Stimulated activated CD8-positive, alpha-beta memory T cell treated with anti-CD3 and anti-CD28 coated beads, Interleukin-4, amount 100 ng/mL, for 24 hours (primary cell): ENCODE data around the gene FAM216A.
"Not testable (repeated sequence)": the region's sequence is repeated elsewhere in the genome, so short reads cannot be mapped to it uniquely, and the experiment has no call there.

ENCODE experiments used
- DNase-seq: peaks from one replicate; pipeline ENCODE4 v3.0.0-alpha.2; 2020; ENCODE audit warnings: low read depth

FAM216A gene, protein sequence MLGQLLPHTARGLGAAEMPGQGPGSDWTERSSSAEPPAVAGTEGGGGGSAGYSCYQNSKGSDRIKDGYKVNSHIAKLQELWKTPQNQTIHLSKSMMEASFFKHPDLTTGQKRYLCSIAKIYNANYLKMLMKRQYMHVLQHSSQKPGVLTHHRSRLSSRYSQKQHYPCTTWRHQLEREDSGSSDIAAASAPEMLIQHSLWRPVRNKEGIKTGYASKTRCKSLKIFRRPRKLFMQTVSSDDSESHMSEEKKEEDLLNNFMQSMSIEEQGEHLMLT

DNA sequence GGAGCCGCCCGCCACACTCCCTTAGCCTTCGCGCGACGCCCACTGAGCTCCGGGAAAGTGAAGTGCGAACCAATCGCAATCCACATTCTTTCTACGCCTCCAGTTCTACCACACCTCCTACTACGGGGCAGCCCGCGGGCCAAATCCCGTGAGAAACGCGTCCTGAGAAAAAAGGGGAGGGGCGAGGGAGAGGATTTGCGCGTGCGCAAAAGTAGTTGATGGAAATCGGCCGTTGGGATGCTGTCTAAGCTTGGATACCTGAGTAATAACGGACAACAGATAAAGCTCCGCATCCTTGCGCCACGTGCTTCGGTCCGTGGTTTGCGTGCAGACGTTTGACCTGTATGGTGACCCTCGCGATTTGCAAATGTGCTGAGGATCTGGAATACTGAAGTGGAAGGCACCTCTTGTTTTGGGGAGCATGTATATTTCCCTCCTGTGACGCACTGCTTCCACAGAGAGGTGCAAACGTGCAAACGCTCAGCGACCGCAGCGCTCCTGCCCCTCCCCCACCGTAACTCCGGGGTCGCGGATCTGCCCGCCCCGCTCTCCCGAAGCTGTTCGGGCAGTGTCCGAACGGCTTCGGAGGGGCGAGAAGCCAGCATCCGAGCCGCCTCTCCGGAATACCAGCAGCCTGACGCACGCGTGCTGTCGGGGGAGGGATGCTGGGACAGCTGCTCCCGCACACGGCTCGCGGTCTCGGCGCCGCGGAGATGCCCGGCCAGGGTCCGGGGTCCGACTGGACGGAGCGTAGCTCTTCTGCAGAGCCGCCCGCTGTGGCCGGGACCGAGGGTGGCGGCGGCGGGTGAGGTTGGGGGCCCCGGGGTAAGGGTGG lies at the start of gene FAM216A, which contains the start of gene GPN3:
TSS of gene FAM216A (plus strand) at position 632 of the 835 bp plus-strand sequence. CDS start at position 663, 31 bp downstream.
TSS of gene GPN3 (minus strand) at position 44 of the 835 bp plus-strand sequence. CDS start 54 bp downstream, outside the sequence.
- peak; percentile 86 for DNase-seq

DNA sequence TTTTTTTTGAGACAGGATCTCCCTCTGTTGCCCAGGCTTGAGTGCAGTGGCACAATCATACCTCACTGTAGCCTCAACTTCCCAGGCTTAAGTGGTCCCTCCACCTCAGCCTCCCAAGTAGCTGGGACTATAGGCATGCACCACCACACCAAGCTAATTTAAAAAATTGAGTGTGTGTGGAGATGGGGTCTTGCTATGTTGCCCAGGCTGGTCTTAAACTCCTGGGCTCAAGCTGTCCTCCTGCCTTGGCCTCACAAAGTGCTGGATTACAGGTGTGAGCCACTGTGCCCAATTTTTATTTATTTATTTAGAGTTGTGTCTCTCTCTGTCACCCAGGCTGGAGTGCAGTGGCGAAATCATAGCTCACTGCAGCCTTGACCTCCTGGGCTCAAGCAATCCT lies 48.0 kb upstream of the FAM216A start:
- not testable (repeated sequence) for DNase-seq

DNA sequence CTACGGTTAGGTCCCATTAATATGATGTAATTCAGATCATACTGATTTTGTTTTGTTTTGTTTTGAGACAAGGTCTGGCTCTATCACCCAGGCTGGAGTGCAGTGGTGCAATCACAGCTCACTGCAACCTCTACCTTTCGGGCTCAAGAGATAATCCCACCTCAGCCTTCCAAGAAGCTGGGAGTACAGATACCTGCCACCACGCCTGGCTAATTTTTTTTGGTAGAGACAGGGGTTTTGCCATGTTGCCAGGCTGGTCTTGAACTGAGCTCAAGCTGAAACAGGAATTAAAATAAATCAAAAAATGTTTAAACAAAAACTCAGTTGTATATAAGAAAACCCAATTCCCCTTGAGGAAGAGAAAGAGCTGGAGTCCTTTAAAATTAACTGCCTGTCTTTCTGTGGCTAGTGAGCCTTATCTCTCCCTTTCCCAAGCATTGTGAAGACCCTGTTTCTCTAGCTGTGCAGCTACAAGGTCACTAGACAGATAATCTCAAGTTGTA lies 47.4 kb upstream of the FAM216A start:
- no peak for DNase-seq

DNA sequence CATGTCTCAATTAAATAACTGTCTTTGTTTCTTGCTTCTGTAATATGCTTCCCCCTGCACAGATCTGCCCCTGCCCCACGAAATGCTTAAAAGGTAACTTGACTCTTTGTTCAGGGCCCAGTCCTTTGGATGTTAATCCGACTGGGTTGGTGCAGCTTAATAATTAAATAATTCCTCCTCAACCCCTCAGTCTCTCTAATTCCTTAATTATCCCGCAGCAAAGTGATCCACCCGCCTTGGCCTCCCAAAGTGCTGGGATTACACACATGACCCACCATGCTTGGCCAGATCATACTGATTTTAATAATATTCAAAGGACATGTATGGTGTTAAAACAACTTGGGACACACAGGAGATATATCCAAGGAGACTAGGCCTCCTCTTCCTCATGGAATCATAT lies 46.9 kb upstream of the FAM216A start:
- no peak for DNase-seq

DNA sequence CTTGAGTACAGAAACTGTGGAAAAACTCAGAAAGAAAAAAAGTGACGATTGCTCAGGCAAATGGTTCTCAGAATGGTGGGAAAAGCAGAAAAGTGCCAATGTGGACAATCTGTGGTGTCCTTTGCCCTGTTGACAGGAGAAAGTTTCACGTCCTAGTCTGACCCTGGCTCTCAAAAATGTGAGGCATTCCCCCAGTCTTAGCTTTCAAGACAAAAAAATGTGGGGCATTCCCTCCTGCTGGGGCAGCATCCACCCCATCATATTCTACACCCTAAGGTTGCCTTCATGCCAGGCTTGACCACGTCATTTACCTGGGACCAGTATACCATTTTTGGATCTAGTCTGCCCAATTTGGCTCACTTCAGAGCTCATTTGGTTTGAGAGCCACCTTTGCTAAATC lies 44.4 kb upstream of the FAM216A start:
- no peak for DNase-seq

DNA sequence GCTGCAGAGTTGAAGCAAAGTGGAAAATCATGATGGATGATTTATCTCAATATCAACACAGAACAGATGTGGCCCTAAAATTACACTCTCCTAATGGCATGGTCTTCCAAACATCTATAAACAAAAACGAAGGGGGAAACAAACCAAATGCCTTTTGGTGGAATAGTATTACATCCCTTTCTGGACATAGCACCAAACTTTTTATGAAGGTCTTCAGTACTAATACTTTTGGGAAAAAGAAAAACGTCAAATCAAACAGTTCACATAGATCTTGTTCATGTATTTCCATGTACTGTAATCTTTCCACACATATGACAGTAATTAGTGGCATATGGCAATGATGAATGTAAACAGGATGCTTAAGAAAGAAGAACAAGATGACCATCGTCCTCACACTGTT lies 42.2 kb upstream of the FAM216A start:
- DNase-seq, result no peak

DNA sequence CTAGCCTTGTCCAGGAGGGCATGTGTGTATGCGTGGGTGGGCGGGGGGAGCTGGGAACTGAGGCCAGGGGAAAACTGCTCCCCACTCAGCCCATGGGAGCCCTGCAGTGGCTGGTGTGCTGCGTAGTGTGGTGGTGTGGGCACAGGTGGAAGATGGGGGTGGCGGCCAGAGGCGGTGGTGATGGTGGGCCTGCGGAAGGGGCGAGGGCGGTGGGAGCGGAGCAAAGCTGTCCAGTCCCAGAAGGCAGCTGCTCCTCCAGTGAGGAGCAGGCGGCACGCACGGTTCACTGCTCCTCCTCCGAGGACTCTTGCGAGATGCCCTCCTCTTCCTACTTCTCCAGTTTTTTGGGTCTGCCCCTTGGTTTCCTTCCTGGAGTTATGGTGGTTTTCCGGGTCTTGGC lies 39.0 kb upstream of the FAM216A start:
- not testable (repeated sequence) for DNase-seq

DNA sequence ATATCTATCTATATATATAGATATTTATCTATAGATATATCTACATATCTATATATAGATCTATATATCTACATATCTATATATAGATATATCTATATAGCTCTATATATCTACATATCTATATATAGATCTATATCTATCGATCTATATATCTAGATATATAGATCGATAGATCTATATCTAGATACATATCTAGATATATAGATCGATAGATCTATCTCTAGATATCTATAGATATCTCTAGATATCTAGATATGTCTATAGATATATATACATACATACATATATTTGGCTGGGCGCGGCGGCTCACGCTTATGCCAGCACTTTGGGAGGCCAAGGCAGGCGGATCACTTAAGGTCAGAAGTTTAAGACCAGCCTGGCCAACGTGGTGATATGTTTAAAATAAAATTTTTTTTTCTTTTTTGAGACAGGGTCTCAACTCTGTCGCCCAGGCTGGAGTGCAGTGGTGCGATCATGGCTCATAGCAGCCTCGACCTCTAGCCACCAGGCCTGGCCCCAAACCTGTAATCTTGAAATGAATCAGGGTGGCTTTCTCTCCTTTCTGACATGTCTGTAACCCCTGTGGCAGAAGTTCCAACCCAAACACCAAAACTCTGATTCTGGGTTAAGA lies 36.6 kb upstream of the FAM216A start:
- no peak for DNase-seq

DNA sequence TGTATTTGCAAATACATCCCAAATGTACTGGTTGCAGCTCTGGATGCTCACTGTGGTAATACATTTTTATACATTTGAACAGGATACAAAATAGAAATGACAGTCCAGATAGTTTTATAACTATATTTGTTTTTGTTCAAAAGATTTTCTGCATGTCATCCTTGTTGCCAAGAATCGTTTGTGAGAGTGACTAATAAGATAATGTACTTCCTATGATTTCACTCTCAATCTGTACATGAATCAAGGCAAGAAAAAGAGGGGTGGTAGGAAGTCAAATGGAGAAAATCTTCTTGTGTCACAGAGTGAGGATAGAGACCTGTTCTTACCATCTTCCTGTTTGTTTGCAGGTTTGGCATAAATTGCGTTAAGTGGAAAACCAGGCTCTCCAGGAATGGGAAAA lies 32.4 kb upstream of the FAM216A start:
- DNase-seq, result no peak

DNA sequence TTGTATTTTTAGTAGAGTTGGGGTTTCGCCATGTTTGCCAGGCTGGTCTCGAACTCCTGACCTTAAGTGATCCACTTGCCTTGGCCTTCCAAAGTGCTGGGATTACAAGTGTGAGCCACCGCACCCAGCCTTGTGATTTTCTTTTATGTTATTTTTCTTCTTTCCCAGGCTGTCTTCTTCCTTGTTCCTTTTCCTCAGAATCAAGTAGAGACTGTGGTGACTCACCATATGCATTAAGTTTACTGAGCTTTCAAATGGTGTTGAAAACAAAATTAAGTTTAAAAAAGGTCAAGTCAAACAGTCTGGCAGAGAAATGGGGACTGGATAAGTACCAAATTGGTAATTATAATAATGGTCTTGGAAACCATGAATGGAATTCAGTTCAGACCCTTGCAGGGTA lies 24.2 kb upstream of the FAM216A start:
- no peak for DNase-seq

DNA sequence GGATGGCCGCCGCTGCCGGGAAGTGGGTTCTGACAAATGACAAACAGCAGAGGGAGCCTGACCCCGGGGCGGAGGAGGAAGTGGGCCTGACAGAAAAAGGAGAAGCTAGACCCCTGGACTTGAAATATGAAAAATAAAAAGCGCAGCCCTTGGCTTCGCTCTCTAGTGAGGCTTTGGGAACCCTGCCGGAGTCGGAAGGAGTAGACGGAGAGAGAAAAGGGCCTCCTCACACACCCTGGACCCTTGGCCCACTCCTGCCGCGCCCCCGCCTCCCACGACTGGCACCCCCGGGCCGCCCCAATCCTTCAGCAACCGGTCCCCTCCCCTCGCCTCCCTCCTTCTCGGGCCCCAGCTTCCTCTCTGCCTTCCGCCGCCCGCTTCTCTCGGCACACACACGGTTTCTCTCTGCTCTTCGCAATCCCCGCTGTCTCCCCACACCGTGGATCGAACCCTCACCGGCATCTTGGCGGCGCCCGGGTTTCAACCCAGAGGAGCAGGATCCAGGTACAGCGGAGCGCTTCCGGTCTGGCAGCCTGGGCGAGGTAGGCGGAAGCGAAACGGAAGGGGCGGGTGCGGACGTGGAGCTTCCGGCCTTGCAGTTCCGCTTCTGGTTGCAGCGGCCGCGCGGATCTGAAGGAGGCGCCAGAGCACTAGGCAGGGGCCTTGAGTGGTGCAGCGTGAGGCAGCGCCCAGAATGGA lies 18.7 kb upstream of the FAM216A start, which contains the start of gene ARPC3:
TSS of gene ARPC3 (minus strand) at position 539 of the 699 bp plus-strand sequence. CDS start at position 462, 77 bp downstream.
- DNase-seq, result peak; percentile 92

DNA sequence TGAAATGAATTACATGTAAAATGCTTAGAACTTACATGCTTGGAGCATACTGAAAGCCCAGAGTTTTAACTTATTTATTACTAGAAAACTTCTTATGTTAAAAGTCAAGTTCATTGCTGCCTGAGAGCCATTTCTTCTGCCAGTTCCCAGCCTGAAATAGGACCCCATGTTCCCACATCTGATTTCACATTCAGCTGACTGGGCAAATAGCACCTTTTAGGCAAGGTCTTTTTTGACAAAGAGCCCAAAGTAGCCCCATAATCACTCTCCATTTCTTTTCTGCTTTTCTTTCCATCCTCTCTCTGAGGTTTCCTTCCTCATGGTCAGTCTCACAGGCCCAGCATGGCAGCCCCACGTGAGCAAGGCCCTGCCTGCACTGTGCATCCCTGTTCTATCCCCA lies 17.4 kb upstream of the FAM216A start:
- no peak for DNase-seq

DNA sequence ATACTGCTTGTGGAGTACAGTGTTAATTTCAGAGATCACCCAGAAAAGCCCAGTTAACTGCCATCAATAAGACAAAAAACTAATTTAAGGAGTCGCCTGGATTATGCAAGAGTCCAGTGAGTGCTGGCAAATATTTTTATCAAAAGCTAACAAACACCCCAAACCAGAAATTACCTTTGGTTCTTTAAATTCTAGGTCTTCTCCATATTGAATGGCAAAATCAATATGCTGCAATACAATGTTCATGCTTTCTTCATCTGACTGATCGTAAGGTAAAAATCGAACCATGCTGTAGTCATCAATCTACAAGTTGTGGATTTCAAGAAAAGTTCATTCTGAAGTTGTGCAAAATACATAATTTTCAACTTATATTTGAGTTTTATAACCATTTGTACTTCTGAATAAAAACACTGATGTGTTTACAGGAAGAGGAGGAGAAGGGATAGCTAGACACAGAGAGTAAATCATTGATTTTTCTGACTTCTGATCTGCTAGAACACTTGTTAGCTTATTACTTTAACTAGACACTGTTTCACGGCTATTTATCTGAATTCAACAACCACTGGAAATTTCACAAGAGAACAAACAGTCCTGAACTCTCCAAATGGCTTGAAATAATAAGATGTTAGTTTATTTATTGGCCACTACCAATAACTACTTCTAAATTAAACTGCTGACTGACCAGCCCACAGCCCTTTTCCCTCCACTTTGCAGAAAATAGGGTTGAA lies 14.9 kb upstream of the FAM216A start:
- DNase-seq, result no peak

DNA sequence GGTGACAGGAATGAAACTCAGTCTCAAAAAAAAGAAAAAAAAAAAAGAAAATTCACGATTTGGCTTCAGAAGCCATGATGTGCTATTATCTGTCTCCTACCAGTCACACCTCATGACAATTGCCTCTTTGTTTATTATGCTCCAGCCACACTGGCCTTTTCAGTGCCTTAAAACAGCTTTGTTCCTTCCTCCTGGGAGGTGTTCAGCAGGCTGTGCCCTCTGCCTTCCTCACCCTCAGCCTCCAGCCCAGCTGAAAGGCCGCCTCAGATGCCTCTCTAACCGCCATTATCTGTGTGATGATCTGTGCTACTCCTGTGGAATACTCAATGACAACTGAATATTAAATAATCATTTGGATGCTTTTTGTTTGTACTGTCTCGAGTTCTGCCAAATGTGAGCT lies 9.9 kb upstream of the FAM216A start:
- DNase-seq, result no peak

DNA sequence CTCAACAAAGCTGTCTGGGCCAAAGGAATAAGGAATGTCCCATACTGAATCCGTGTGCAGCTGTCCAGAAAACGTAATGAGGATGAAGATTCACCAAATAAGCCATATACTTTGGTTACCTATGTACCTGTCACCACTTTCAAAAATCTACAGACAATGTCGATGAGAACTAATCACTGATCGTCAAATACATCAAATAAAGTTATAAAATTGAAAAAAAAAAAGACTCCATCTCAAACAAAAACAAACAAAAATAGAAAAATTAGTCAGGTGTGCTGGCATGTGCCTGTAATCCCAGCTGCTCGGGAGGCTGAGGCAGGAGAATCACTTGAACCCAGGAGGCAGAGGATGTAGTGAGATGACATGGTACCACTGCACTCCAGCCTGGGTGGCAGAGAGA lies 7.5 kb upstream of the FAM216A start:
- not testable (repeated sequence) for DNase-seq

DNA sequence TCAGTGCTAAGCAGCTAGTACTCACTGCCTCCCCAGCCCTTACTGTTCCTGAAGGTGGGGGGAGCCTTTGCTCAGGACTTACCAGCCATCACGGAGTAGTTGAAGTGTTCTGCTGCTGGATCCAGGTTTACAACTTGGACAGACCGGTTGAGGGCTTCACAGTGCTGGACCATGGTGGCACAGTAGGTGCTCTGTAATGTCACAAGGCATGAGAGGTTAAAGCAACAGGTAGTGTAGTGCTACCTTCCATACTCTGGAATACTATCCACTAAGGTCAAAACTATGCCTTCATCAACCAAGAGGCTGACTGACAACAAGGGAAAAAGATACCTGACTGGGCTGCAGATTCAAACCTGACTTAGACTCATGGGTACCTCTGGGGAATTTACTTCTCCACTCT lies 3.6 kb upstream of the FAM216A start:
- DNase-seq, result no peak

DNA sequence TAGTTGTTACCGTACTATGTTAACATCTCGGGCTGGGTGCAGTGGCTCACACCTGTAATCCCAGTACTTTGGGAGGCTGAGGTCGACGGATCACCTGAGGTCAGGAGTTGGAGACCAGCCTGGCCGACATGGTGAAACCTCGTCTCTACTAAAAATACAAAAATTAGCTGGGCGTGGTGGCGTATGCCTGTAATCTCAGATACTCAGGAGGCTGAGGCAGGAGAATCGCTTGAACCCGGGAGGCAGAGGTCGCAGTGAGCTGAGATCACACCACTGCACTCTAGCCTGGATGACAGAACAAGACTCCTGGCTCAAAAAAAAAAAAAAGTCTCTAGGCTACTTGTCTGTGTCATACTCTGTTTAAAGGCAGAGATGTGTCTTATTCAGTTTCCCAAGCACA lies 2.9 kb upstream of the FAM216A start:
- not testable (repeated sequence) for DNase-seq

DNA sequence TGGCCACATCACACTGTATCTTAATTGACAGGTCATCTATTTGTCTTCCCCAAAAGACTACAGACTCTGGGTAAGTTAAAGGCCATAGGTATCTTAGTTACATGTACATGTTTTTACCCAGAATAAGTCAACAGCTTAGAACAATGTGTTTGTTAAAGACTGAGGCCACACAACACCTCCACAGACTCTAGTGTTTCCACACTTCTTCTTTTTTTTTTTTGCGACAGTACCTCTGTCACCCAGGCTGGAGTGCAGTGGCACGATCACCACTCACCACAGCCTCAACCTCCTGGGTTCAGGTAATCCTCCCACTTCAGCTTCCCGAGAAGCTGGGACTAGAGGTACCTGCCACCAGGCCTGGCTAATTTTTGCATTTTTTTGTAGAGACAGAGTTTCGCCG lies 1.9 kb upstream of the FAM216A start:
- DNase-seq, result no peak

DNA sequence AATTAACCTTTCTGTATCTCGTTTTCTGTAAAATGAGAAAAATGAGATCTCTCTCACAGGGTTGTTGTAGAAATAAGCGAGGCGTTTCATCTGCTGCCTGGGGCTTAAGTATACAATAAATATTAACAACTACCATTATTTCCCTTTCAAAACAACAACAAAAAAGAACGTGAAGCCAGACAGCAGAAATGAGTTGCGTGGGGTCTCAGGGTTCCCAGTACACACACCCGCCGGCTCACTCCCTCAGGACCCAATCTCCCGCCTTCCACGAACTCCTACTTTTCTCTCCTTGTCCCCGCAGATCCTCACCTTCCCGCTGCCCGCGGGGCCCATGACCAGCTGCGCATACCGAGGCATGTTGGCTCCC lies 815 bp upstream of the FAM216A start:
- DNase-seq, result no peak

DNA sequence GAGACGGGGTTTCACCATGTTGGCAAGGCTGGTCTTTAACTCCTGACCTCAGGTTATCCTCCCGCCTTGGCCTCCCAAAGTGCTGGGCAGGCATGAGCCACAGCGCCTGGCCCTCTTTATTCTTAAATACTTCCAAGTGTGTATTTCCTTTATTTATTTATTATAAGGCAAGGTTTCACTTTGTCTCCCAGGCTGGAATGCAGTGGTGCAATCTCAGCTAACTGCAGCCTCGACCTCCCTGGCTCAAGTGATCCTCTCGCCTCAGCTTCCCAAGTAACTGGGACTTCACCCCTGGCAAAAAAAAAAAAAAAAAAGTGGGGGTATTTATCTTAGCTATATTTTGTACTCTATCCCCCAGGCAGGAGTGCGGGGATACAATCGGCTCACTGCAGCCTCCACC lies 6.8 kb downstream of the FAM216A start:
- DNase-seq, result no peak

DNA sequence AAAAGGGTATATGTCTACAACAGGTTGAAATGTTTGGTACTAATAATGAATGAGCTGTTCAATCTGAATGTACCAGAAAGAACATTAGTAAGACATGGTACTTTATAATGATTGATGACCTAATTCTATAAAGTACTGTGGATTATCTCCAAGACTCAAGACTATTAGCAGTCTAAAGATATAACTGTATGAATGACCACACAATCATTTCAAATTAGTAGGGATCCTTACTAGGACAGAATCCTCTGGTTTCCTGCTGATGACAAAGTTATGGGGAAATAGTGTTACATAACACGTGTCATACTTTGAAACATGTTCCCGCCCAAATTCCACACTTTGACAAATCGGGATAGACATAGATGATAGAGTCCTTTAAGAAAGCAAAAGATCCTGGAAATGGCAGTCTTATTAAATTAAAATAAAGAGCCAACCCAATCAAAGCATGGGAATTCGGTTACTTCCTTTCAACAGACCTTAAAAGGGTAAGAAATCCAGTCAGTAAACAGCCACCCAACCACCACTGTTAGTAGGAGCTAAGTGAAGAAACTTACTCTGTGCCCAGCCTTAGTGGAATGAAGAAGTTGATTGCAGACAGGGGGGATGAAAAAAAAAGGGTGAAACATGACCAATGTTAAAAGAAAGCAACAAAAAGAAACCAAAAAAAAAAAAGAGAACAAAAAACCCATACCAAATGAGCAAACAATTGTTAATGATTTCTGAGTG lies 30.5 kb downstream of the FAM216A start:
- DNase-seq, result no peak
